ENCODE measurements around the gene IFFO2.

DNA sequence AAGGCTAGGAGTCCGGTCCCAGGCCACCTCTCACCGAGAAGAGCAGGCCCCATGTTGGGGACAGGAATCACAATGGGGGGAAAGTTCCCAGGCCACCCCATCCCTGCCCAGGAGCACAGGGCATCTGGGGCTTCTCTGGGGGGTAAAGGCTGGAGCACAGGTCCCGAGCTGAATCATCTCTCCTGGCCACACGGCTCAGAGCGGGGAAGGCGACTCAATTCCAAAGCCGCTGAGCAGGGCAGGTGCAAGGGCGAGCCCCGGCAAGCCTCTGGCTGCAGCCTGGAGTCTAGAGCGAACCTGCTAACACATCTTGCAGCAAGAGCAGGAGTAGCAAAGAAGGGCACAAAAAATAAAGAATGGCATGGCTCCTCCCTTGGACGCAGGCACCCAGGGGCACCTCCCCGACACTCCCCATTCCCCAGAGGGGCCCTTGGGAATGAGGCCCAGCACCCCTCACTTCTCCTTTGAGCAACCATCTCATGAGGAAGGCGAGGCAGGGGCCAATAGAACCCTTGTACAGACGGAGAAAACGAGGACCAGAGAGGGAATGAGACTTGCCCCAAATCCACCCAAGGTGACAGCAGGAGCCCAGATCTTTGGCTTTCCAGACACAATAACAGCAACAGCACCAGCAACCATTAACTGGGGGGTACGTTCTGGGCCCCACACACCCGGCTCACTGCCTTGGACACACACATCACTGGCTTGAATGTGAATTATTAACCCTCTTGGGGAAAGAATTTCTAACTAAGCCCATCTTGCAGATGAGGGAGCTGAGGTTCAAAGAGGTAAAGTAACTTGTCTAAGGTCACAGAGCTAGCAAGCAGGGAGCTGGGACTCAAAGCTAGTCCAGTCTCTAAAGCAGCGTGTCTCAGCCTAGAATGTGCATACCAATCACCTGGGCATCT is 33.4 kb downstream of the IFFO2 start:
- TF ChIP-seq, protein P1, sequence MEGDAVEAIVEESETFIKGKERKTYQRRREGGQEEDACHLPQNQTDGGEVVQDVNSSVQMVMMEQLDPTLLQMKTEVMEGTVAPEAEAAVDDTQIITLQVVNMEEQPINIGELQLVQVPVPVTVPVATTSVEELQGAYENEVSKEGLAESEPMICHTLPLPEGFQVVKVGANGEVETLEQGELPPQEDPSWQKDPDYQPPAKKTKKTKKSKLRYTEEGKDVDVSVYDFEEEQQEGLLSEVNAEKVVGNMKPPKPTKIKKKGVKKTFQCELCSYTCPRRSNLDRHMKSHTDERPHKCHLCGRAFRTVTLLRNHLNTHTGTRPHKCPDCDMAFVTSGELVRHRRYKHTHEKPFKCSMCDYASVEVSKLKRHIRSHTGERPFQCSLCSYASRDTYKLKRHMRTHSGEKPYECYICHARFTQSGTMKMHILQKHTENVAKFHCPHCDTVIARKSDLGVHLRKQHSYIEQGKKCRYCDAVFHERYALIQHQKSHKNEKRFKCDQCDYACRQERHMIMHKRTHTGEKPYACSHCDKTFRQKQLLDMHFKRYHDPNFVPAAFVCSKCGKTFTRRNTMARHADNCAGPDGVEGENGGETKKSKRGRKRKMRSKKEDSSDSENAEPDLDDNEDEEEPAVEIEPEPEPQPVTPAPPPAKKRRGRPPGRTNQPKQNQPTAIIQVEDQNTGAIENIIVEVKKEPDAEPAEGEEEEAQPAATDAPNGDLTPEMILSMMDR (IDR thresholded peaks at IDR 0.05), result no peak
- no peak for TF ChIP-seq POLR2A (IDR thresholded peaks at IDR 0.05)

Data from transverse colon (tissue), 3 donors.